A172 (cell line): ENCODE measurements around the gene TFR2. TPM values are rescaled to one million over a fixed set of nuclear protein-coding genes. Genes with fewer than 3 reads are reported as not detected.
"Not testable (repeated sequence)": the region's sequence is repeated elsewhere in the genome, so short reads cannot be mapped to it uniquely, and the experiment has no call there.

ENCODE experiments used
- DNase-seq: peaks from one replicate; pipeline ENCODE4 v3.0.0-alpha.2; 2015; ENCODE audit warnings: low spot score
- total RNA-seq: library from RNA; depleted of rRNA; stranded (reverse); fragments of >200 nt; shearing (Covaris generic); gene quantifications from 2 replicates; pipeline ENCODE4 v1.2.3, GENCODE V29; 2014

Gene TFR2
- total RNA-seq, 1 experiment from 2014 or later, result not detected

DNA sequence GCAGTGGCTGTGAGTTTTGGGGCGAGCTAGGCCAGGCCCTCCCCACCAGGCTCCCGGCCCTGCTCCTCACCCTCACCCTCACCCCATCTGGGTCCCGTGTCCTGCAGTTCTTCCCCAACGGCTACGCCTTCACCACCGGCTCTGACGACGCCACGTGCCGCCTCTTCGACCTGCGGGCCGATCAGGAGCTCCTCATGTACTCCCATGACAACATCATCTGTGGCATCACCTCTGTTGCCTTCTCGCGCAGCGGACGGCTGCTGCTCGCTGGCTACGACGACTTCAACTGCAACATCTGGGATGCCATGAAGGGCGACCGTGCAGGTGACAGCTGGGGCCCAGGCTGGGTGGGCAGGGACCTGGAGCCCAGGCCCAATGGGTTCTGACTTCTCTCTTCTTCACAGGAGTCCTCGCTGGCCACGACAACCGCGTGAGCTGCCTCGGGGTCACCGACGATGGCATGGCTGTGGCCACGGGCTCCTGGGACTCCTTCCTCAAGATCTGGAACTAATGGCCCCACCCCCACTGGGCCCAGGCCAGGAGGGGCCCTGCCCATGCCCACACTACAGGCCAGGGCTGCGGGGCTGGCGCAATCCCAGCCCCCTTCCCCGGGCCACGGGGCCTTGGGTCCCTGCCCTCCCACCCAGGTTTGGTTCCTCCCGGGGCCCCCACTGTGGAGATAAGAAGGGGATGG lies 37.1 kb upstream of the TFR2 start:
- DNase-seq, result no peak

- no peak for DNase-seq
These were observed 36.2 kb upstream of the TFR2 start for GRCh38 chr7:100677308-100678267.

DNA sequence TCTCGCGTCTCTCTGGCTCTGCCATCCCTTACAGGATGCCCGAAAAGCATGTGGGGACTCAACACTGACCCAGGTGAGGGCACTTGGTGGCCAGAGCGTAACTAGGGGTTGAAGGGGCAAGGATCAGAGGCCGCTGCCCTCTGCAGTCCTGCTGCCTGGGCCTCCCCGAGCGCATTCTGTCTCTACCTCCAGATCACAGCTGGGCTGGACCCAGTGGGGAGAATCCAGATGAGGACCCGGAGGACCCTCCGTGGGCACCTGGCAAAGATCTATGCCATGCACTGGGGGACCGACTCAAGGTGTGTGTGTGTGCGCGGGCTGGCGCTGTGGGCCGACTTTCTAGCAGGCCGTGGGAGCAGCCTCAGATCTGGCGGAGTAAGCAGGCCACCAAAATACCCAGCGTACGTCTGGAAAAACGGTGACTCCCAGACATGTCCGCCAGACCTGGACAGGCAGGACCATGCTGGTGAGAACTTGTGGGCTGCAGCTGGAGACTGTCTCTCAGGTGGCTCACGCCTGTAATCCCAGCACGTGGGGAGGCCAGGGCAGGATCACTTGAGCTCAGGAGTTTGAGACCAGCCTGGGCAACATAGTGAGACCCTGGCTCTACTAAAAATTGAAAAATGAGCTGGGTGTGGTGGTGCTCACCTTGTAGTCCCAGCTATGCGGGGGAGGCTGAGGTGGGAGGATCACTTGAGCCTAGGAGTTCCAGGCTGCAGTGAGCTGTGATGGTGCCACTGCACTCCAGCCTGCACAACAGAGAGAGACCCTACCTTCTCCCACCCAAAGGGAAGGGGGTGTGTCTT lies 35.4 kb upstream of the TFR2 start:
- no peak for DNase-seq

DNA sequence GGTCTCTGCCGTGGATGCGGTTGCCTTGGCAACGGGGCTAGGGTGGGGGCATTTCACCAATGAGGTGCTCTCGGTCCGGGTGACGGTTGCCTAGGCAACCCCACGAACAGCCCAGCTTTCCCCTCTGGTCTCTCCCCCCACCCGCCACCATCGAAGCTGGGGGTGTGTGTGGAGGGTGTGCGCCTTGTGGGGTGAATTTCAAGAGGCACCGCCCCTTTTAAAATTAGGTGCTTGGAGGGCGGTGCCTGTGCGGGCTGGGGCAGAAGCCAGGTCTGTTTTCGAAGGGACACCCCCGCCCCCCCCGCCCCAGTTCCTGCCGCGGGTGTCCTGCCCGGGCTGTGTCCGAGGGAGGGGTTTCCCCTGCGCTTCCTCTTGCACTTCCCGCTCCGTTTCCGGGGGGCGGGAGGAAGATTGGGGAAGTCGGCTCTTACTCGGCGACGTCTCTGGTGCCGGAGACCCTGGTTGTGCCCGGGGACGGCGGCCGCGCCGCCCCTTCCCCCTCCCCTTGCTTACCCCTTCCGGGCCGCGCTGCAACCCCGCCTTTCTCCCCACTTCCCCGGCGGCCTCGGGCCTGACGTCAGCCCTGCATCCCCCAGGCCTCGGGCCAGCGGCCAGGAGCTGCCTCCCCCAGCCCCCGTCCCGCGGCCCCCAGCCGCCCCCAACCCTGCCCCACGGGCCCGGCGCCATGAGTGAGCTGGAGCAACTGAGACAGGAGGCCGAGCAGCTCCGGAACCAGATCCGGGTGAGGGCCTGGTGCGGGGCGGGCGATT lies 34.4 kb upstream of the TFR2 start:
- DNase-seq, result peak; percentile 67

GRCh38 chr7:100675105-100675451 lies 33.7 kb upstream of the TFR2 start:
- no peak for DNase-seq

- no peak for DNase-seq
These were observed 33.2 kb upstream of the TFR2 start for GRCh38 chr7:100674411-100675104.

DNA sequence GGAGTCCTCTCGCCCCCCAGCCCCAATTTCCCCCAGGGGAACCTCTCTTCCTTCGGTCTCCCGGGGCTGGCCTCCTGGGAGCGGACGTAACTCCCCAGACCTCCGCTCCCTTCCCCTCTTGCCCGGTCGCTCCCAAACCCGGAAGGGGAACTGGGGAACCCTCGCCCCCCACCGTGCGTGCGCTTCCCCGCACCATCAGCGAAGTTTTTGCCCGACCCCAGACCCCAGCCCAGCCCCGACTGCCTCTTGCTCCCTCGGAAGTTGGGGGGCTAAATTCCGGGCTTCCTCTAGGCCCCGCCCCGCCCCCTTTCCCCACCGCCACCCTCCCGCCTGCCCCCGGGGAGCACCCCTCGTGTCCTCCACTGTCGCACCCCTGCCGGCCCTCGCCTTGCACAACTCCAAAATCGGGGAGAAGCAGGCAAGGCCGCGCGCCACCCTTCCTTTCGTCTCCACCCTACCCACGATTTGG lies 32.6 kb upstream of the TFR2 start:
- DNase-seq, result peak; percentile 30

DNA sequence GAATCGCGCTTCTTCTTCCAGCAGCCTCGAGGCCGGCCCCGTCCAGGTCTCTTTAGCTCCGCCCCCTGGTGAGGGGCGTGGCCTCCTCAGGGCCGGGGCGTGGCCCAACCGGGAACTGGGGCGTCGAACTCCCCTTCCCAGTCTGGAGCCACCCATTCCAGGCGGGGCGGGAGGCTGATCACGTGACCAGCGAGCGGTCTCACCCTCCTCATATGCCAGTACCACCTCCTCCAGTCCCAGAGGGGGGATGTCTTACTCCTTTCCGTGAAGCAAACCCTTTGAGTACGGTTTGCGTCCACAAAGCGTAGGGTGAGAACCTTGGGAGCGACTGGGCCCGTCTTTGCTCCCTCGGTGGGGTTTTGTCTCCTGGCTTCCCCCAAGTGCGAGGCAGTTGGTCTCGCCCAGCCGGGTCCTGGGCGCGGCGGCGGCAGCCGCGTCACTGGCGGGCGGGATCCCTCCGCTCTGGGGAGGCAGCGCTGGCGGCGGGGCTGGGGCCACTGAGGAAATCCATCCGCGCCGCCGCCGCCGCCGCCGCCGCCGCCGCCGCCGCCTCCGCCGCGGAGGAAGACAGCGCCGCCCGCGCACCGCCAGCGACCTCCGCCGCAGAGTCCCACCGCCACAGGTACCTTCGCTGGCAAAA lies 32.1 kb upstream of the TFR2 start, which contains the start of gene GNB2:
Gene GNB2, plus strand, starts transcription at position 439 of the 640 bp plus-strand sequence. CDS start 2,526 bp downstream, outside the sequence.
- peak; percentile 99 for DNase-seq

- DNase-seq, result no peak
These were observed 30.3 kb upstream of the TFR2 start for GRCh38 chr7:100671353-100672327.

DNA sequence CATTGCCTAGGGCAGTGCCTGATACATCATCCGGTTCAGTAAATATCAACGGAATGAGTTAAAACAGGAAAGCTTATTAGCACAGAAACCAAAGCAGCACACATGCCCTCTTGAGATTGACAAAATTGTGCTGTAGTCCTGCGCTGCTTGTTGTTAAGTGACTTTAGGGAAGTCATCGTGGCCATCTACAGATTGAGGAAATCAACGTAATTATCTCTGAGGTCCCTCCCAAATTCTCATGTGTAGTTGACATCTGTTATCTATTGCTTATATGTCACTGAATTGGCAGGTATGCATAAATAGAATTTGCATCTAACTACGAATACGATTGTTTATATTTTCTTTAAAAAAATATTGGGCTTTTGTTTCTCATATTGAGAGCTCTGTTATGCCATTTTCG lies 28.7 kb upstream of the TFR2 start:
- DNase-seq, result no peak

DNA sequence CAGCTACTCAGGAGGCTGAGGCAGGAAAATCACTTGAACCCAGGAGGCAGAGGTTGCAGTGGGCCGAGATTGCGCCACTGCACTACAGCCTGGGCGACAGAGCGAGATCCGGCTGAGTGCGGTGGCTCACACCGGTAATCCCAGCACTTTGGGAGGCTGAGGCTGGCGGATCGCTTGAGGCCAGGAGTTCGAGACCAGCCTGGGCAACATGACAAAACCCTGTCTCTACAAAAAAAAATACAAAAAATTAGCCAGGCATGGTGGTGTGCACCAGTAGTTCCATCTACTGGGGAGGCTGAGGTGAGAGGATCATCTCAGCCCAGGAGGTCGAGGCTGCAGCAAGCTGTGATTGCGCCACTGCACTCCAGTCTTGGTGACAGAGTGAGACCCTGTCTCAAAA lies 27.8 kb upstream of the TFR2 start:
- not testable (repeated sequence) for DNase-seq

GRCh38 chr7:100668069-100668449 lies 26.7 kb upstream of the TFR2 start:
- no peak for DNase-seq

- DNase-seq, result no peak
These were observed 26.1 kb upstream of the TFR2 start for GRCh38 chr7:100667331-100668068.

DNA sequence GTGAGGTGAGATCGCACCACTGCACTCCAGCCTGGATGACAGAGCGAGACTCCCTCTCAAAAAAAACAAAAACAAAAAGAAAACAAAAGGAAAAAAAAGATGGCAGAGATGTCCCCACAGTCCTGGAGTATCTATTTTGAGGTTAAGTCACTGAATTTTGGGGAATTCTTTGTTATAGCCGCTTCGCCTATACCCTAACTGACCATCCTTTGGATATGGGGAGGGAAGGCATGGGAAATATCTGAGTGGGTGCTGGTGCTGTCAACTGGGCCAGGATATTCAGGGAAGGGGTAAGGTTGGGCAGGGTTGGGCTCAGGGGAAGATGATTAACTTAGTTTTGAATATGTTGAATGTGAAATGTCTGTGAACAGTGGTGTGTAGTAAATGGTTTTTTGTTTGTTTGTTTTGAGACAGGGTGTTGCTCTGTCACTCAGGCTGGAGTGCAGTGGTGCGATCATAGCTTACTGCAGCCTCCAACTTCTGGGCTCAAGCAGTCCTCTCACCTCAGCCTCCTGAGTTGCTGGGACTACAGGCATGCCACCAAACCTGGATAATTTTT lies 23.9 kb upstream of the TFR2 start:
- no peak for DNase-seq

DNA sequence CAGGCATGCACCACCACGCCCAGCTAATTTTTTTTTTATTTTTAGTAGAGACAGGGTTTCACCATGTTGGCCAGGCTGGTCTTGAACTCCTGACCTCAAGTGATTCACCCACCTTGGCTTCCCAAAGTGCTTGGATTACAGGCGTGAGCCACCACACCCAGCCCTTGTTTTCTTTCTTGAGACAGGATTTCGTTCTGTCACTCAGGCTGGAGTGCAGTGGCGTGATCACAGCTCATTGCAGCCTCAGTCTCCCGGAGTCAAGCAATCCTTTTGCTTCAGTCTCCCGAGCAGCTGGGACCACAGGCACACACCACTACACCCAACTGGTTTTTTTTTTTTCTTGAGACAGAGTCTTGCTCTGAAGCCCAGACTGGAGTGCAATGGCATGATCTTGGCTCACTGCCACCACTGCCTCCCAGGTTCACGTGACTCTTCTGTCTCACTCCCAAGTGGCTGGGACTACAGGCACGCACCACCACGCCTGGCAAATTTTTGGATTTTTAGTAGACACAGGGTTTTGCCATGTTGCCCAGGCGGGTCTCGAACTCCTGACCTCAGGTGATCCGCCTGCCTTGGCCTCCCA lies 20.9 kb upstream of the TFR2 start:
- DNase-seq, result not testable (repeated sequence)

GRCh38 chr7:100655908-100656674 lies 14.7 kb upstream of the TFR2 start, which contains the start of gene ACTL6B:
Gene ACTL6B, minus strand, starts transcription at chr7:100656448. Its CDS starts 94 bp downstream, at chr7:100656354.
- peak; percentile 26 for DNase-seq
